Measurements from ENCODE around the gene NACA2.

- TF ChIP-seq POLR2A (IDR thresholded peaks at IDR 0.05; ENCODE audit: low read length) (no peak), CTCF (IDR thresholded peaks at IDR 0.05) (no peak), HOXB5 (CRISPR knock-in tag; IDR thresholded peaks at IDR 0.05) (no peak), RNF2 (IDR thresholded peaks at IDR 0.05; ENCODE audit: borderline replicate concordance, low read depth) (no peak), RAD21 (conservative IDR thresholded peaks at IDR 0.05 in 1 of 2, IDR thresholded peaks at IDR 0.05 in 1 of 2) (no peak), CEBPB (IDR thresholded peaks at IDR 0.05) (no peak), EP300 (IDR thresholded peaks at IDR 0.05) (no peak), SMC3 (IDR thresholded peaks at IDR 0.05) (no peak), MAX (IDR thresholded peaks at IDR 0.05) (no peak), EHMT2 (IDR thresholded peaks at IDR 0.05; ENCODE audit: low read depth) (no peak), RCOR1 (IDR thresholded peaks at IDR 0.05; ENCODE audit: low read depth, low read length) (no peak), HDAC2 (IDR thresholded peaks at IDR 0.05) (no peak)
- TF ChIP-seq, protein P1, sequence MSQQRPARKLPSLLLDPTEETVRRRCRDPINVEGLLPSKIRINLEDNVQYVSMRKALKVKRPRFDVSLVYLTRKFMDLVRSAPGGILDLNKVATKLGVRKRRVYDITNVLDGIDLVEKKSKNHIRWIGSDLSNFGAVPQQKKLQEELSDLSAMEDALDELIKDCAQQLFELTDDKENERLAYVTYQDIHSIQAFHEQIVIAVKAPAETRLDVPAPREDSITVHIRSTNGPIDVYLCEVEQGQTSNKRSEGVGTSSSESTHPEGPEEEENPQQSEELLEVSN (IDR thresholded peaks at IDR 0.05; ENCODE audit: borderline replicate concordance, low read depth): no peak
Observed at GRCh38 chr17:61617330-61617729, 26.3 kb upstream of the NACA2 start.
